ENCODE data around the gene FAM9C.
A peak's percentile ranks its signal among the peaks of the same experiment; 100 is the strongest.
"Not testable (repeated sequence)": the region's sequence is repeated elsewhere in the genome, so short reads cannot be mapped to it uniquely, and the experiment has no call there.

The FAM9C gene

GRCh38 chrX:13074297-13075262, 30.2 kb upstream of the FAM9C start:
- DNase-seq: no peak

DNA sequence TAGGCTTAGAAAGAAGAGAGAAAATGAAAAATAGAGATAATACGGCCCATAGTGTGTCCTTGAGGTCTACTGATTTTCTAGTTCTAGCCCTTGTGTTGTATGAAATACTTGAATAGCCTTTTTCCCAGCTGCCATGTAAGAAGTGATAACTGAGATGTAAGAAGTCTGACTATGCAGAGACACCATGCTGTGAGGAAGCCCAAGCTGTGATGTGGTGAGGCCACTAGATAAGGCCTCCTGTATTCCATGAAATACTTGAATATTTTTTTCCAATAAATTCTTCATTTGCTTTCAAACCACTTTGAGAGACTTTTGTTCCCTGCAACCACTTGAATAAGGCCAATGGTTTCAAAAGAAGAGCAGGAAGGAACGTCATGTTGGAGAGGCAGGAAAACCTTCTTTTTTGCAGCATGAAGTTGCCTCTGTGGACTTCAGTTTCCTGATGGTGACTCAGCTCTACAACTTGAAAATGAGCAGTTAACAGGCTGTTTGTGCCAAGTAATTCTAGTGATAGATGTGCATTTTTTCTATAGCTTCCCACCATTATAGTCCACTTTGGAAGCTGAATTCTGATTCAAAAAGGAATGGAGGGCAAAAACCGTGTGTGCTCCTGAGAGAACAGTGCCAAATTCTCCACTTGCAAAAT, 25.5 kb upstream of the FAM9C start:
- DNase-seq: no peak

DNA sequence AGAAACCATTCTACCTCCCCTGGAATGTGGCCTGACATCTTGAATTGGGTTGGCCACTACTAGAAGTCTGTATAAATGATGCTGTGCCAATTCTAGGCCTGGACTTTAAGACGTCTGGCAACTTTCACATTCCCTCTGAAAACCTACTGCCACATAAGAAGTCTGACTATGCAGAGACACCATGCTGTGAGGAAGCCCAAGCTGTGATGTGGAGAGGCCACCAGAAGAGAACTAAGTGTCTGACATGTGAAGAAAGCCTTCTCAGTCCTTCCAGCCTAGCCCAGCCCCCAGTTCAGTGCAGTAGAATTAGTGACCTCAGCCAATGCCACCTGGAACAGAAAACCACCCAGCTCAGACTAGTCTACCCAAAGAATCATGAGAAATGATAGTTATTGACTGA, 24.2 kb upstream of the FAM9C start:
- DNase-seq: no peak

DNA sequence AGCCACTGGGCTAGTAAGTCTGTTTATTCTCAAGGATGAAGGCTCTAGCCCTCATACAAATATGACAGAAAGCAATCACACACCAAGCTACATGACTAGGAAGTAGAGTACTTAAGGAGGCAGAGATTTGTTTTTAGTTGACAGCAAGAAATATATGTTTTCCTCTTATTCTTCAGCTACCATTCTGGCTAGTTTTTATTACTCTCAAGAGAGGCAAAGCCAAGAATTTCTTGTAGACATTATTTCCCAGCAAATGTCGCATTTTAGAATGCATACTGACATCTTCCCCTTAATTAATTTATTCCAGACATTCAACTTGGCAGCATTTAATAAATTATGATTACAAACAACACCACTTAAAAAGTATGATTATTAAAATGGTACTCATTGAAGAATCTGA, 23.4 kb upstream of the FAM9C start:
- DNase-seq: no peak

GRCh38 chrX:13066391-13066790, 22.0 kb upstream of the FAM9C start:
- DNase-seq: no peak

DNA sequence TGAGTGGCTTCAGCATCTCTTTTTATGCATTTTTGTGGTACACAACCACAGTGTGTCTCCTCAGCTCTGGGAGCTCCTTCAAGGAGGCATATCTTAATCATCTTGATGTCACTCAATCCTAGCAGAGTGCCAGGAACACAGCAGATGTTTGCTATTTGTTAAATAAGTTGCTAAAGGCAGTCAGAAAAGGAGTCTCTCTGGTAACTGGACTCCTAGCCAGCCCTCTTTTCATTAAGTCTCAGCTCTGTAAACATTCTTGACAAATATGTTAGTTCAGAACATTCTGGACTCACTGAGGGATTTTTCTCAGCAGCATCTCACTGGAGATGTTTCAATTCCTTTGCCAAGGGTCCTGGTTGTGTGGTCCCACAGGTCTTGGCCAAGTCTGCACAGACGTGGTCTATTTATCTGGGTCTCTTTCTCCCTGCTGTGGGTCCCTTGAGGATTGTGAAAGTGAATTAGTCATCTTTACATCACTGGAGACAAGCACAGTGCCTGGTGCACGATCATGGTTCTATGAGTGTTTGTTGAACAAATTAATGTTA, 20.3 kb upstream of the FAM9C start:
- no peak for DNase-seq

DNA sequence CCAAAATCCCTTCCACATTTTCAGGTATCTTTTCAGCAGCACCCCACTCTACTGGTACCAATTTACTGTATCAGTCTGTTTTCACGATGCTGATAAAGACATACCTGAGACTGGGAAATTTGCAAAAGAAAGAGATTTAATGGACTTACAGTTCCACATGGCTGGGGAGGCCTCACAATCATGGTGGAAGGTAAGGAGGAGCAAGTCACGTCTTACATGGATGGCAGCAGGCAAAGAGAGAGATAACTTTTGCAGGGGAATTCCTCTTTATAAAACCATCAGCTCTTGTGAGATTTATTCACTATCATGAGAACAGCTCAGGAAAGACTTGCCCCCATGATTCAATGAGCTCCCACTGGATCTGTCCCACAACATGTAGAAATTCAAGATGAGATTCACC, 18.7 kb upstream of the FAM9C start:
- DNase-seq: not testable (repeated sequence)

- not testable (repeated sequence) for DNase-seq
Measured at GRCh38 chrX:13062331-13062730, 17.9 kb upstream of the FAM9C start.

GRCh38 chrX:13061215-13061708, 16.8 kb upstream of the FAM9C start:
- DNase-seq: not testable (repeated sequence)

DNA sequence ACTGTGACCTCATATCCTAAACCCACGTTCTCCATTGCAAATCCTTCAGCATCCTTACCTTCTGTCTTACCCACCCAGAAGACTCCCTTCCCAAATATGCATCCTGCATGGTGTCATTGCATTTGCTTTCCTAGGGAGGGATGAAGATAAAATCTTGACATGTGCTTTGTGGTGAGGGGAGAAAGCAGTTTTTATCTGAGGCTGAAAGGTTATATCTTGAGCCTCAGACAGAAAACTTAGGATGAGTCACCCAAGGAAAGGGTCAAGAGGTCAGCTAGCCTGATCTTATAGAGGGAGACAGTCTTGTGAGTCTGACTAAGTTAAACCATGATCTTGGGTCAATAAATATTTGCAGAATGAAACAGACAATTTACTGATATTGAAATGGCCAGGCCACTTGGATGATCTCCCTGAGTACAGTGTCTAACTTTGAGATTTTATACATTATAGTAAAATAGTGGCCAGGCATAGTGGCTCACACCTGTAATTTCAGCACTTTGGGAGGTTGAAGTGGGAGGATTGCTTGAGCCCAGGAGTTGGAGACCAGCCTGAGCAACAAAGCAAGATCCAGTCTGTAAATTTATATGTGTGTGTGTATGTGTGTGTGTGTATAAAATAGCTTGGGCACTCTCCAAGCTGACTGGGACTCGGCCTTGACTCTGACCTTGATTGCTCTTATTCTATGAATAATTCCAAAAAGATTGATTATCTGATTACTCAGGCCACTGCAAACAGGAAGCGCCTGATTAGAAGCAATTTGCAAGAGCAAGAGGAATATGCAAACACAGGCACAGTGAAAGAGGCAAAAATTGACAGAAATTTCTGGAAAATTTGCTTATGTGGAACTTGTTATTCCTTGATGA, 15.4 kb upstream of the FAM9C start:
- DNase-seq: no peak

DNA sequence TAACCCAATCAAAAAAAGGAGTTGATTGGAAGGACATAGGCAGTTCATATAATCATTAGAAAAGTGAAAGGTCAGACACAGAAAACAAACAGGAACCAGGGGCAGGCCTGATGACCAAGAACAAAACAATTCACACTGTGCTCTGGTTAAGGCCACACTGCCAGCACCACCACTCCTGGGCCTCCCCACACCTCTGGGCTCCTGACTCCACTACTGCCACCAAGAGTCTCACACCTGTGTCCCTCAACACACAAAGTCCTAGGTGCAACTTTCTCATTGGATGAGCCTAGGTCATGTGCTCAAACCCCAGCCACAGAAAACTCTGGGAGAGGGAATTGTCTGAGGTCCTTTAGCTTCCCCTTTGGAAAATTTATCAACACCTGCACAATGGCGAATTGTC, 11.1 kb upstream of the FAM9C start:
- no peak for DNase-seq

DNA sequence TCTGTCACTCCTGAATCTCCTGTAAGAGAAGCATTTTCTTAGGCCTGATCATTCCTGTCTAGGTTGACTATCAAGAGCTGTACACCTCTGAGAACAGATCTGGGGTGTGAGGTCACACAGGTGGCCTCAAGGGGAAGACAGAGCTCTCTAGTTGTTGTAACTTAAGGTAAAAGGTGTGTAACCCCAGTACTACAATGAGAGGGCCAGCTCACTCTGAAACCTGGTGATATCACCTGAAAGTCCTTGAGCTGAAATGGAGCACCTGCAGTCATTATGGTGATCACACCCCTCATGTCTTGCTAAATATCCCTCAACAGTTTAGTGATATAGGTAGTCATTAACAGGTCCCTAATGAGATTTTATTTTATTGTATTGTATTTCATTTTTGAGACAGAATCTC, 8.8 kb upstream of the FAM9C start:
- no peak for DNase-seq

- DNase-seq: no peak
Measured at GRCh38 chrX:13051529-13052172, 7.2 kb upstream of the FAM9C start.

GRCh38 chrX:13051167-13051528, 6.7 kb upstream of the FAM9C start:
- no peak for DNase-seq

DNA sequence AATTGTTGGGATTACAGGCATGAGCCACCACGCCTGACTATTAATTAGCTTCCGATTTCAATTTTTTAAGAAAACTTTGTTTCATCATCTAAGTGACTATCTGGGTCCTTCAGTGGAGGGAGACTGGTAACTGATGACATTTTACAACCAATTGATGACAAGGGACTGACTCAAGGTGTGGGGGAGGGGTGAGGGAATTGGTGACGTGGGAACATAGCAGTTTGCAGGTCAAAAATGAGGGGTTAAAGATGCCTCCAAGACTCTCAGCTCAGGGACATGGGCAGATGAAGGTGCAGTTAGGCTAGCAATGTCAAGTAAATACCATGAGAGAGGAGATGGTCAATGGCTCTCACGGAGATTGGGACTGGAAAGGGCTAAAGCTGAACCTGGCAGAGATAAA, 5.7 kb upstream of the FAM9C start:
- DNase-seq: no peak

- peak; percentile 75 for DNase-seq
Measured at GRCh38 chrX:13048280-13048679, 3.9 kb upstream of the FAM9C start.

- DNase-seq: no peak
Measured at GRCh38 chrX:13047759-13048158, 3.3 kb upstream of the FAM9C start.

DNA sequence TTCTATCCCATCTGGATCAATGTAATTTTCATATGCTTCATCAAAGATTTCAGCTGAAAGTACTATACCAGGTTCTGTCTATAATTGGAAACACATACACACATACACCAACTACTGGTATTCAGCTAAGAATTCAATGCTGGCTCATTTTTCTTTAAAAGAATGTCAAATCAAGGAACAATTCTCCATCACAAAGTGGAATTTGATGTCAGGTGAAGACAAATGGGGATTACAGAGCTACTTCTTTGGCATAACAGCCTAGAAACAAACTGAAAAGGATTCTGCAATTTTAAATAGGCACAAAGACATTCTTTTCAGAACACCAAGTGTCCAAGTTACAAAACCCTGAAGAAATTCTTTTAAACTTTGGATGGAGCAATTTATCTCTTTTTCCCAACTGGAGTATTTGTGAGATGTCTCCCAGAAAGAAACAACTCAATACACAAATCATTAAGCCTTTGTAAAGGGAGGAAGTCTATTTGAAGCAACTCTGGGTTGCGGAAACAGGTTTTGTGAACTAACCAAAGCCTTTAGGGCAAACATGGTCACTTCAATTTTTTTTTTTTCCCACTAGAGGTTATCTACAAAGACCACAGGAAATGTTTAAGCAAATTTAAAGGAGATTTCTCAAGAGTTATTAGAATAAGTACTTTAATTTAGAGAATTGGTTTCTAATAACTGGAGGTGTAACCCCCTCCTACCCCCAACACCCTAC, 1.9 kb upstream of the FAM9C start:
- no peak for DNase-seq

- no peak for DNase-seq
Measured at GRCh38 chrX:13043938-13044337, 482 bp downstream of the FAM9C start.

DNA sequence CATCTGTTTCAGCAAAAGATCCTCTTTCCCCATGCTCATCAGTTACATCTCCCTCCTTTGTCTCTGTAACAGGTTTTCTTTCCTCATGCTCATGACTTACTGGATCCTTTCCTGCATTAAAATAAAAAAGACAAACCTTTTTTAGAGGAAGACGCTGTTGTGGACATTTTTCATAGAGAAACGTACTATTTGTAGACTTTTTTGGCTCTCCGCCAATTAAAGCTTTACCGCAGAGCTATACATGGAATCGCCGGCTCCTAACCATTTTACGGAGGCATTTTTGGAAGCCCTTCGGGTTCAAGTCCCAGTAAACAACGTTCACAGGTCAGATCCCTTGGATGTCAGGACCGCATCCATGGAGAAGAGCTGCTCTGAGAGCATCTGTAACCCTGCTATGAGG, 1.3 kb downstream of the FAM9C start:
- no peak for DNase-seq

DNA sequence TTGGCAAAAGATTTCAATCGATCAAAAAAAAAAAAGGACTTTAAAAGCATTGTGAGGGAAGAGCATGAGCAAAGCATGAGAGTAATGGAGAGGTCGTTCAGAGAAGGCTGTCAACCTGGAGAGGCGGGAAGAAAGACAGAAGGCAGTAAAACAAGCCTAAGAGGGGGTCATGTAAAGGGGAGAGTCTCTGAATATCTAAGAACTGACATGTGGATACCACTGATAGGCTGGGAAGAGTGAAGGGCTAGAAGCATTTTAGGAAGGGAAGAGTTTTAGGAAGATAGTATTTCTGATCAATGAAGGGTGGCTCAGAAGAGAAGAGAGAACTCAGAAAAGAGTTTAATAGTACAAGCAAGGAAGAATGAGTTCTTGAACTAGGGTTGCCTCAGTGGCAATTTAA, 7.5 kb downstream of the FAM9C start:
- no peak for DNase-seq

GRCh38 chrX:13033193-13033592, 11.2 kb downstream of the FAM9C start:
- no peak for DNase-seq

All from NCI-H1694 treated with DMSO at 0.1 percent for 48 hours (cell line).